Mammary microvascular endothelial cell (primary cell): ENCODE results near the gene PAN2. TPM values are rescaled to one million over a fixed set of nuclear protein-coding genes. Genes with fewer than 3 reads are reported as not detected.

Experiments
- total RNA-seq: library from RNA; depleted of rRNA; stranded (reverse); fragments of >200 nt; gene quantifications from 2 replicates; pipeline ENCODE4 v1.2.3, GENCODE V29; 2015

PAN2 gene, protein sequence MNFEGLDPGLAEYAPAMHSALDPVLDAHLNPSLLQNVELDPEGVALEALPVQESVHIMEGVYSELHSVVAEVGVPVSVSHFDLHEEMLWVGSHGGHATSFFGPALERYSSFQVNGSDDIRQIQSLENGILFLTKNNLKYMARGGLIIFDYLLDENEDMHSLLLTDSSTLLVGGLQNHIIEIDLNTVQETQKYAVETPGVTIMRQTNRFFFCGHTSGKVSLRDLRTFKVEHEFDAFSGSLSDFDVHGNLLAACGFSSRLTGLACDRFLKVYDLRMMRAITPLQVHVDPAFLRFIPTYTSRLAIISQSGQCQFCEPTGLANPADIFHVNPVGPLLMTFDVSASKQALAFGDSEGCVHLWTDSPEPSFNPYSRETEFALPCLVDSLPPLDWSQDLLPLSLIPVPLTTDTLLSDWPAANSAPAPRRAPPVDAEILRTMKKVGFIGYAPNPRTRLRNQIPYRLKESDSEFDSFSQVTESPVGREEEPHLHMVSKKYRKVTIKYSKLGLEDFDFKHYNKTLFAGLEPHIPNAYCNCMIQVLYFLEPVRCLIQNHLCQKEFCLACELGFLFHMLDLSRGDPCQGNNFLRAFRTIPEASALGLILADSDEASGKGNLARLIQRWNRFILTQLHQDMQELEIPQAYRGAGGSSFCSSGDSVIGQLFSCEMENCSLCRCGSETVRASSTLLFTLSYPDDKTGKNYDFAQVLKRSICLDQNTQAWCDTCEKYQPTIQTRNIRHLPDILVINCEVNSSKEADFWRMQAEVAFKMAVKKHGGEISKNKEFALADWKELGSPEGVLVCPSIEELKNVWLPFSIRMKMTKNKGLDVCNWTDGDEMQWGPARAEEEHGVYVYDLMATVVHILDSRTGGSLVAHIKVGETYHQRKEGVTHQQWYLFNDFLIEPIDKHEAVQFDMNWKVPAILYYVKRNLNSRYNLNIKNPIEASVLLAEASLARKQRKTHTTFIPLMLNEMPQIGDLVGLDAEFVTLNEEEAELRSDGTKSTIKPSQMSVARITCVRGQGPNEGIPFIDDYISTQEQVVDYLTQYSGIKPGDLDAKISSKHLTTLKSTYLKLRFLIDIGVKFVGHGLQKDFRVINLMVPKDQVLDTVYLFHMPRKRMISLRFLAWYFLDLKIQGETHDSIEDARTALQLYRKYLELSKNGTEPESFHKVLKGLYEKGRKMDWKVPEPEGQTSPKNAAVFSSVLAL
- total RNA-seq: 5.5 and 7.4 TPM in 2 replicates

DNA sequence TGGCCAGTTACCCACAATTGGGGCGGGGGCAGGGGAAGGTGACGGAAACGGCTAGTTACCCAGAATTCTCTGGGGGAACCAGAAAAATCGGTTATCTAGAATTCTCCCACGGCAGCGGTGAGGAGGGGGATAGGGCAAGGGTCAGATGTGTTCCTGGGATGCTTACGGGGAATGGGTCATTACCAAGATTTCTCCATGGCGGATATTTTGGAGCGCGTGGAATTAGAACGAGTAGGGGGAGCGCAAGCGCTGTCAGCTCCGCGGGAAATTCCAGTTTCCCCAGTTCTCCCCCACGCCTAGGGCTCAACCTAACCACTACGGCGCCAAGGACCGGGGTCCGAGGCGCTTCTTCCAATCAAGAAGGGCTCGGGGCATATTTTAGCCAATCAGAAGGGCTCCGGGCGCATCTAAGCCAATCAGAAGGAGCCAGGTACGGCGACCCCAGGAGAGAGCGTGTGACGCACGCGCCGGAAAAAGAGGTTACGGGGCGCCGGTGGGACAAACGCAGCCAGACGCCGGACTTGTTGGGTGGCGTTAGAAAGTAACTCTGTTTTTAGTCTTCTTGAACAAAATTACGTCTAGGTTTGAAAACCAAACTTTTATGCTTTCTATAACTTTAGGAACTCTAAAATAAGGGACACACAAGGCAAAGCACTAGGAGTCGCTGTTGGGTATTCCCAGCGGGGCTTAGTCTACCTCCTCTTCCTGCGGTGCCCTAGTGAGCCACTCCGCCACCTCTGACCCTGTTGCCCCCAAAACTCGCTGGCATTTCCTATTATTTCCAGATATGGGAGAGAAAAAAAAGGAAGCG is at the start of gene PAN2:
PAN2 (minus strand) TSS at position 322 of the 811 bp plus-strand sequence. CDS start 906 bp downstream, outside the sequence.

DNA sequence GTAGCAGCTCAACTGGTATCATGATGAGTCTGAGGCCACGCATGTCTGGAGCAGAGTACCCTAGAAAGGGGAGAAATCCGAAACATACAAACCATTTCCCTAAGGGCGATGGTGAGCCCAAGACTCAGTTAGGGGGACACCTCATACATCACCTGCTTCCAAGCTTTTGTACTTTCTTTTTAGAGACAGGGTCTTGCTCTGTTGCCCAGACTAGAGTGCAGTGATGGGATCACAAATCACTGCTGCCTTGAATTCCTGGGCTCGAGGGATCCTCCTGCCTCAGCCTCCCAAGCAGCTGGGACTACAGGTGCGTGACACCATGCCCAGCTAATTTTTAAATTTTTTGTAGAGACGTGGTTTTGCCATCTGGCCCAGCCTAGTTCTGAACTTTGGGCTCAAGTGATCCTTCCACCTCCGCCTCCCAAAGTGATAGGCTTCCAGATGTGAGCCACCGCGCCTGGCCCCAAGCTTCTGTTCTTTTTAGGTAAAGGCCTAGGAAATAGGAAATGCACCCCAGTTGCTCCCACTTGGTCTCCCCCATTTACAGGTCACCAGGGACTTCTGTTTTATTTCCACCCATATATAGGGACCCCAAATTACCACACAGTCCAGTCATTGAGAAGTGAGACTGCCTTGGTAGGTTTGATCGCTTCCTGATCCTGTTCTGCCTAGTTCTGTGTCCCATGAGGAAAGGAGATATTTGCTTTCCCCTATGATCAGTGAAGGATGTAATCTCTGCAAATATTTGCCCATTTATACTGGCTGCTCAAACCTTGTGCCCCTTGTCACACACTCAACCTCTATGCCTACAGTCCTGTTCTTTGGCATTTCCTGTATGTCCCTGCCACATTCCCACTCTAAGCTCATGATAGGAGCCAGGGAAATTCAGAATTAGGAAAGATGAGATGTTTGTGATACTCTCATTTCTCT is 28.6 kb upstream of the PAN2 start, which contains the start of gene APOF:
APOF (minus strand) TSS at position 728 of the 930 bp plus-strand sequence; CDS start at position 616, 112 bp downstream.

DNA sequence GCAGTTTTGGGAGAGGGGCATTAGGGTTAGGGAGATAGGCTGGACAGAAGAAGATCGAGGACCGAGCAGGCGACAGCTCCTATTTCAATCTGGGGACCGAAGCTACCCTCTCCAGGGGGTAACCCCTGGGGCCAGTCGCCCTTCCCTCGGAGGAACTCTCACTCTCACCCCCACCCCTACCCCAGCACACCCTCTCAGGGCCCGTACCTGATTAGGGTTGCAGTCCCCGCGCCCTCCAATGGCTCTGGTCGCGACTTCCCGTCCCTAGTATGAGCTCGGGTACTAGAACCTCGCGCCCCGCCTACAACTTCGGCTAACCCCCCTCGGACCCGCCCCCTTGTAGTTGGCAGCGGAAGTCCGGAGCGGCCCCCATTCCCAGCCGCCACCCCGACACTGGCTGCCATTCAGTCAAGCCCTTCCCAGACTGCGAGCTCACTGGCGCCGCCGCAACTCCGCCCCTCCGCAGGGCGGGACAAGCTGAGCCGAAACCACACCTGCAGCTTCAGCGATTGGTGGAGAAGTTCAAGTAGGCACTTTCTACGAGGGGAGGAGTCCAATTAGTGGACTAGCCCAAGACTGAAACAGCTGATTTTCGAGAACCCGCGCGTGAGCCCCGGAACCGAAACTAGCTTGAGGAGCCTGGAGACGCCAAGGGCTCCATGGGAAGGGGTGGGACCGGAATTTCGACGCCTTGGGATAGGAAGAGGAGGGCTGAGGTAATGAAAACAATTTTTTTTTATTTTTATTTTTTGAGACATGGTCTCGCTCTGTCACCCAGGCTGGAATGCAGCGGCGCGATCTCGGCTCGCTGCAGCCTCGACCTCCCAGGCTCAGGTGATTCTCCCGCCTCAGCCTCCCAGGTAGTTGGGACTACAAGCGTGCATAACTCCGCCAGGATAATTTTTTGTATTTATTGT is 26.3 kb upstream of the PAN2 start, which contains the start of gene STAT2:
STAT2 (minus strand) TSS at position 257 of the 917 bp plus-strand sequence. CDS start 3,536 bp downstream, outside the sequence.

DNA sequence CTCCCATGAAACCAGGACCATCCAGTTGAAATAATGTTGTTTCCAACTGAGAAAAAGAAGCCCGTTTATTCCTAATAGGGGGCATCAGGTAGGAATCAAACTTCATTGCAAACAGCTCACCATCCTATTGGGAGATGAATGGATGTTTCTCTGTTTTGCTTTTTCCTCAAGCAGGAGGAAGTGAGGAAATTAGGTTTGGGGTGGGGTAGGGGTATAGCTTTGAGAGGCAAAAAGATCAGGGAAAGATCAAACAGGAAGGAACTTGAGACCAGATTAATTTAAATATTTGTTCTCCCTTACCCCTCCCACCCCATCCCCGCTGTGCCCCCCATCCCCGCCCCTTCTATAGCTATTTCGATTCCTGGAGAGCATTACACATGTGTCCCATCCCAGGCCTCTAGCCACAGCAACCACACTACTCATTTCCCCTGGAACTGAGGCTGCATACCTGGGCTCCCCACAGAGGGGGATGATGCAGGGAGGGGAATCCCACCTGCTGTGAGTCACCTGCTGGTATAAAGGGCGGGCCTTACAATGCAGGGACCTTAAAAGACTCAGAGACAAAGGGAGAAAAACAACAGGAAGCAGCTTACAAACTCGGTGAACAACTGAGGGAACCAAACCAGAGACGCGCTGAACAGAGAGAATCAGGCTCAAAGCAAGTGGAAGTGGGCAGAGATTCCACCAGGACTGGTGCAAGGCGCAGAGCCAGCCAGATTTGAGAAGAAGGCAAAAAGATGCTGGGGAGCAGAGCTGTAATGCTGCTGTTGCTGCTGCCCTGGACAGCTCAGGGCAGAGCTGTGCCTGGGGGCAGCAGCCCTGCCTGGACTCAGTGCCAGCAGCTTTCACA is 4.7 kb upstream of the PAN2 start, which contains the start of gene IL23A:
IL23A (plus strand) TSS at position 577 of the 850 bp plus-strand sequence; CDS start at position 738, 161 bp downstream.

DNA sequence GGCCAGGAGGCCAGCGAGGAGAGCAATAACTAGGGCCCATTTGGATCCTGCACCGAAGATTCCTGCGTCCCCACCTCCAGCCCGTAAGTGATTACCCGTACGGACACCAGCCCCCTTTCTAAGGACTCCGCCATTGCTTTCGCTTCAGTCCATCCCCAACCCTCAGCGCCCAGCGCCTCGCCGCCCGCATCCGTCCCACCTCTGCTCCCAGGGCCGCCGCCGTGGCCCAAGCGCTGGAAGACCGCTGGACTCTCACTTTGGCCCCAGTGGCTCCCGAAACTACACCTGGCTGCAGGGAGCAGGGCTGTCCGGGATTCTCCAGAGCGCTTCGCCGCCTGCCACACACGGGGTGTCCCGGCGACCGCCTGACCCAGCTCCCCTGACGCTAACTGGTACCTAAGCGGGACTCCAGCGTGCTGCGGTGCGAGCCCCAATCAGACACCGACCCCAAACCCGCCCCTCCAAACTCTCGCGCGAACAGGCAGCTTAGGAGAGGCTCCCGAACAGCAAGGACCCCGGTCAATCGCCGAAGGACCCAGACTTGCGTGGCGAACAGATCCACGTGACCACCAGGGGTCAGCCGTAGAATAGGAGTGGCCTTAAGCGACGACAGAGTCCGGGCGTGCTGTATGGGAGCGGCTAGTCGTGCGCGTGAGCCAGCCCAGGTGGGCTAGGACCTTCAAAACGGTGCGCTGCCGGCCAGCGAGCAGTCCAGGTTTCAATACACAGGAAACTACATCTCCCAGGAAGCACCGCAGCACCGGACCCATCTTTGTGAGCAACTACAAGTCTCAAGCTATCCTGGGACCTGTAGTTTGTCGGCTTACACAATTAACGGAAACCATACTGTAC is 18.0 kb downstream of the PAN2 start, which contains the start of gene CNPY2:
CNPY2 (minus strand) TSS at position 367 of the 852 bp plus-strand sequence. CDS start 771 bp downstream, outside the sequence.

DNA sequence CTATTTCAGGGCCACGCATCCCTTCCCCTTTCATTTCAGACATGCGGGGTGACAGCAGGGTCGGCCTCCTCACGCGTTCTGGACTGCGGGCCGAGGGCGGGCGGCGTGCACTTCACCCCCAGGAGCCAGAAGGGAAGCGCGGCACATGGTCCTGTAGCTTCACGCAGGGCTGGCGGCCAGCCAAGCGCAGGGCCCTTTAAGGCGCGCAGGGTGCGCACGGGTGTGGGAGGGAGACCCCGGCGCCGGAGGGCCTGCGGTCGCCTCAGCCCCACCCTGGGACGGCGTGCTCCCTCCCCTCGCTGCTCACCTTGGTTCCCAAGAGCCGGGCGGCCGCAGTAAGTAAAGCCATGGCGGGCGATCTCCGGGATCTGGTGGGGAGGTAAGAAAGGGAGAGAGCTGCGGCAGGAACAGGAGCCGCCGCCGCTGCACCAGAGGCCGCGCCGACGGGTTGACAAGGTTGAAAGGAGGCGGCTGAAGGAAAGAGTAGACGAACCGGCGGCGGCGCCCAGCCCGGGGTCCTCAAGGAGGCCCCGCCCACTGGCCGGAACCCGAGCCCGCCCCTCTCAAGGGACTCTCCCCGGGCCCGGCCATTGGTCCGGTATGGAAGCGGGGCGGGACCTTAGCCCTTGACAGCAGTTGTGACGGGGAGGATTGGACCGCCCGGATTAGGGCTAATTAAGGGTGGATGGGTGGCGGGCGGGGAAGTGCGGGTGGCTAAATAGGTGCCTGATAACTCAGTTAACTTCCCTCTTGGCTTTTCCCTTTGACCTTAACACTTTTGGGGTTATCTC is 33.8 kb downstream of the PAN2 start, which contains the start of gene CS:
CS (minus strand) TSS at position 478 of the 791 bp plus-strand sequence; CDS start at position 349, 129 bp downstream.

DNA sequence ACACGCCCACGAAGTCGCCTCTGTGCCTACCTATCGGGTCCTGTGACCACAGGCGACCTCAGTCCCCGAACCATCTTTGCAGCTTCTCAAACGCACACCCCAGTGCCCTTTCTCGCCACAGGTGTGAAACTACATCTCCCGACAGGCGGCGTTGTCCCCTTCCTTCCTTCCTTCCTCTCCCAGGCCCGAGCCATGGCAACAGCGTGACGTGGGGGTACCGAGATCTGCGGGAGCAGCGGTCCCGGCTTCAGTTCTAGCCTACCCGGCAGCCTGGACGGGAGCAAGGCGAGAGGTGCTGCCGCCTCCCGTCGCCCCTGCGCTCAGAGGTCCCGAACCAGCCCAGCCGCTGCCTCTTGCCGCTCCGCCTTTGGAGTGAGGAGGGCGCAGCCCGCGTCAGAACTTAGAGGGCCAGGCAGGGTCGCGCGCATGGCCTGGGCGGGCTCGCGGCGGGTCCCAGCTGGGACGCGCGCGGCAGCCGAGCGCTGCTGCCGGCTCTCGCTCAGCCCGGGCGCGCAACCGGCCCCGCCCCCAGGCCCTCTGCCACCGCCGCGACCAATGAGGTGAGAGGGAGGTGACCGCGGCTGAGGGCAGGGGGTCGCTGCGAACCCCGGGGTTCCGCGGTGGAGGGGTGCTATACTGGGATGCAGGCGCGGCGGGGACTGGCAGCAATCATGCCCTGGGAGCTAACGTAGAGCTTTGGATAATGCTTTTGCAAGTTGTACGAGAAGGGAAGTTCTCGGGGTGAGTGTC is 66.9 kb downstream of the PAN2 start, which contains the start of gene COQ10A:
COQ10A (plus strand) TSS at position 250 of the 750 bp plus-strand sequence; CDS start at position 427, 177 bp downstream.

Other genes with a start within 250 kb of the PAN2 start
- gene PA2G4, start 229.4 kb downstream of the PAN2 start, total RNA-seq: 183 and 202 TPM in 2 replicates
- 2,181 and 3,254 TPM in 2 replicates for gene RPL41, start 217.4 kb downstream of the PAN2 start, total RNA-seq
- 2.5 and 3.0 TPM in 2 replicates for gene ZC3H10, start 215.7 kb downstream of the PAN2 start, total RNA-seq
- 247 and 287 TPM in 2 replicates for gene ESYT1, start 205.7 kb downstream of the PAN2 start, total RNA-seq
- gene MYL6B, start 181.4 kb downstream of the PAN2 start, total RNA-seq: 75.2 and 78.8 TPM in 2 replicates
- gene MYL6, start 175.6 kb downstream of the PAN2 start, total RNA-seq: 4,496 and 4,852 TPM in 2 replicates
- 40.6 and 44.5 TPM in 2 replicates for gene SMARCC2, start 144.5 kb downstream of the PAN2 start, total RNA-seq
- 46.2 and 57.4 TPM in 2 replicates for gene RNF41, start 112.1 kb downstream of the PAN2 start, total RNA-seq
- gene NABP2, start 109.7 kb downstream of the PAN2 start, total RNA-seq: 41.6 and 57.6 TPM in 2 replicates
- not detected in 2 replicates for gene SLC39A5, start 103.9 kb downstream of the PAN2 start, total RNA-seq
- 17.7 and 18.9 TPM in 2 replicates for gene ANKRD52, start 75.6 kb downstream of the PAN2 start, total RNA-seq
- 7.4 and 9.2 TPM in 2 replicates for gene COQ10A, start 67.1 kb downstream of the PAN2 start, total RNA-seq
- gene CS, start 33.7 kb downstream of the PAN2 start, total RNA-seq: 156 and 157 TPM in 2 replicates
- gene CNPY2, start 18.0 kb downstream of the PAN2 start, total RNA-seq: 107 and 108 TPM in 2 replicates
- gene IL23A, start 4.9 kb upstream of the PAN2 start, total RNA-seq: 0.13 TPM in 1 of 2 replicates, not detected in the other
- 50.8 and 60.7 TPM in 2 replicates for gene STAT2, start 26.1 kb upstream of the PAN2 start, total RNA-seq
- gene APOF, start 28.9 kb upstream of the PAN2 start, total RNA-seq: not detected in 2 replicates
- 21.9 and 23.5 TPM in 2 replicates for gene TIMELESS, start 115.4 kb upstream of the PAN2 start, total RNA-seq
- not detected in 2 replicates for gene MIP, start 120.7 kb upstream of the PAN2 start, total RNA-seq
- gene SPRYD4, start 134.6 kb upstream of the PAN2 start, total RNA-seq: 2.0 and 2.4 TPM in 2 replicates
- not detected in 2 replicates for gene GLS2, start 154.2 kb upstream of the PAN2 start, total RNA-seq
- 35.1 and 41.6 TPM in 2 replicates for gene RBMS2, start 187.8 kb upstream of the PAN2 start, total RNA-seq